Heart left ventricle (tissue), 13 donors: ENCODE data around the gene NKTR.

Experiments used
- POLR2A ChIP-seq, 2 donors: fragments of 450-650 bp; IDR thresholded peaks; one replicate each; pipeline ENCODE4 v1.6.1; 2017; ENCODE audit warnings: antibody characterized with exemption in 2 of 2, mild to moderate bottlenecking in 2 of 2, moderate library complexity in 2 of 2
- TF ChIP-seq, protein P1 (sequence below), 12 donors: fragments of 200-600 bp; sonication (generic) in 4 of 12; IDR thresholded peaks; one replicate each; pipeline versions ENCODE4 v1.5.0 to v1.8.0; 2018 to 2022; ENCODE audit warnings: antibody characterized with exemption in 12 of 12, mild to moderate bottlenecking in 5 of 12
- donor health status: ischemic (EF 13 %, LVEDD 7.1; RV severe dilation, severe dysfunction).
- donor health status: DM: no; HTN: yes; CAD: no.
- donor health status: DM: no; HTN: no; CAD: no.
- donor health status: ischemic (EF 25% LVEDD 6.9; RV normal size, moderate dysfunction).
- donor health status: ischemic (EF 25% LVEDD 5.7; RV mildly dilated, moderate dysfunction).
- donor health status: ischemic (EF 35%, LVEDD 5.7; RV mildly dilated, moderate dysfunction).
- donor health status: nonischemic (EF 11% LVEDD 7.7; RV severe dilation, severe dysfunction).
- donor health status: DM: yes; HTN: yes; CAD: no.
- donor health status: PGD.
- donor health status: ischemic (EF 29% LVEDD 5.4; RV normal size, mild dysfunction).
- donor health status: nonischemic (EF 23%, LVEDD 6.1; RV moderate dilation, normal function).

GRCh38 chr3:42685363-42685881, 84.9 kb downstream of the NKTR start, which contains the start of gene KLHL40:
- TF ChIP-seq, protein P1, sequence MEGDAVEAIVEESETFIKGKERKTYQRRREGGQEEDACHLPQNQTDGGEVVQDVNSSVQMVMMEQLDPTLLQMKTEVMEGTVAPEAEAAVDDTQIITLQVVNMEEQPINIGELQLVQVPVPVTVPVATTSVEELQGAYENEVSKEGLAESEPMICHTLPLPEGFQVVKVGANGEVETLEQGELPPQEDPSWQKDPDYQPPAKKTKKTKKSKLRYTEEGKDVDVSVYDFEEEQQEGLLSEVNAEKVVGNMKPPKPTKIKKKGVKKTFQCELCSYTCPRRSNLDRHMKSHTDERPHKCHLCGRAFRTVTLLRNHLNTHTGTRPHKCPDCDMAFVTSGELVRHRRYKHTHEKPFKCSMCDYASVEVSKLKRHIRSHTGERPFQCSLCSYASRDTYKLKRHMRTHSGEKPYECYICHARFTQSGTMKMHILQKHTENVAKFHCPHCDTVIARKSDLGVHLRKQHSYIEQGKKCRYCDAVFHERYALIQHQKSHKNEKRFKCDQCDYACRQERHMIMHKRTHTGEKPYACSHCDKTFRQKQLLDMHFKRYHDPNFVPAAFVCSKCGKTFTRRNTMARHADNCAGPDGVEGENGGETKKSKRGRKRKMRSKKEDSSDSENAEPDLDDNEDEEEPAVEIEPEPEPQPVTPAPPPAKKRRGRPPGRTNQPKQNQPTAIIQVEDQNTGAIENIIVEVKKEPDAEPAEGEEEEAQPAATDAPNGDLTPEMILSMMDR (IDR thresholded peaks at IDR 0.05) = no peak
- TF ChIP-seq POLR2A (IDR thresholded peaks at IDR 0.05) = no peak
